Liver (tissue), 9 donors: ENCODE measurements around the gene HSPB2. TPM values are rescaled to one million over a fixed set of nuclear protein-coding genes. Genes with fewer than 3 reads are reported as not detected.

Source experiments
- DNase-seq: peaks from one replicate; pipeline ENCODE4 v3.0.0-alpha.2; 2017; ENCODE audit warnings: low spot score
- H3K27ac ChIP-seq, 2 donors: one replicate each; pipeline ENCODE4 v1.7.0; 2013; ENCODE audit warnings: inconsistent platforms in 2 of 2, low read length in 2 of 2, control low read depth in 1 of 2, low read depth in 1 of 2, mild to moderate bottlenecking in 1 of 2
- H3K27me3 ChIP-seq, 4 donors: one replicate each; pipeline versions ENCODE4 v1.6.1 to v1.7.0; 2013; ENCODE audit warnings: low read length in 3 of 4, inconsistent platforms in 1 of 4, mild to moderate bottlenecking in 1 of 4, moderate library complexity in 1 of 4; ENCODE audit not compliant: control insufficient read depth in 4 of 4, insufficient read depth in 4 of 4
- H3K36me3 ChIP-seq, 4 donors: one replicate each; pipeline versions ENCODE4 v1.6.1 to v1.7.0; 2013; ENCODE audit warnings: low read length in 3 of 4, mild to moderate bottlenecking in 3 of 4, low read depth in 1 of 4, moderate library complexity in 1 of 4; ENCODE audit not compliant: control insufficient read depth in 4 of 4, insufficient read depth in 3 of 4
- H3K4me1 ChIP-seq, 4 donors: one replicate each; pipeline versions ENCODE4 v1.6.1 to v1.7.0; 2013; ENCODE audit warnings: low read length in 3 of 4, mild to moderate bottlenecking in 3 of 4, moderate library complexity in 1 of 4; ENCODE audit not compliant: control insufficient read depth in 4 of 4, insufficient read depth in 4 of 4
- H3K4me3 ChIP-seq, 3 donors: one replicate each; pipeline versions ENCODE4 v1.6.1 to v1.7.0; 2013; ENCODE audit warnings: low read length in 3 of 3, control low read depth in 1 of 3, low read depth in 1 of 3, mild to moderate bottlenecking in 1 of 3
- H3K9ac ChIP-seq, 2 donors: one replicate each; pipeline ENCODE4 v1.7.0; 2013; ENCODE audit warnings: low read length in 2 of 2, mild to moderate bottlenecking in 2 of 2, moderate library complexity in 2 of 2, control low read depth in 1 of 2, low read depth in 1 of 2
- H3K9me3 ChIP-seq, 4 donors: one replicate each; pipeline versions ENCODE4 v1.6.1 to v1.7.0; 2013; ENCODE audit warnings: low read length in 3 of 4; ENCODE audit not compliant: control insufficient read depth in 4 of 4
- EGR1 ChIP-seq, 2 donors: IDR thresholded peaks; 2 replicates each; pipeline ENCODE4 v1.6.1; 2016 to 2018; ENCODE audit warnings: antibody characterized with exemption in 2 of 2, low read depth in 2 of 2
- FOXA1 ChIP-seq: IDR thresholded peaks from 2 replicates; pipeline ENCODE4 v1.6.1; 2016; ENCODE audit warnings: antibody characterized with exemption
- FOXA2 ChIP-seq: IDR thresholded peaks from 2 replicates; pipeline ENCODE4 v1.6.1; 2016; ENCODE audit warnings: antibody characterized with exemption
- GABPA ChIP-seq, 2 donors: IDR thresholded peaks in 1 of 2; conservative IDR thresholded peaks in 1 of 2; 2 replicates each; pipeline ENCODE4 v1.6.1; 2016; ENCODE audit warnings: antibody characterized with exemption in 2 of 2, mild to moderate bottlenecking in 1 of 2, moderate library complexity in 1 of 2
- HNF4A ChIP-seq, 2 donors: conservative IDR thresholded peaks; 2 replicates each; pipeline ENCODE4 v1.6.1; 2016; ENCODE audit warnings: antibody characterized with exemption in 2 of 2, mild to moderate bottlenecking in 2 of 2
- HNF4G ChIP-seq: IDR thresholded peaks from 2 replicates; pipeline ENCODE4 v1.6.1; 2016; ENCODE audit warnings: antibody characterized with exemption
- JUND ChIP-seq, 2 donors: IDR thresholded peaks; 2 replicates each; pipeline ENCODE4 v1.6.1; 2016; ENCODE audit warnings: antibody characterized with exemption in 2 of 2
- NR2F2 ChIP-seq: IDR thresholded peaks from 2 replicates; pipeline ENCODE4 v1.6.1; 2016; ENCODE audit warnings: antibody characterized with exemption
- RAD21 ChIP-seq, 2 donors: IDR thresholded peaks; 2 replicates each; pipeline ENCODE4 v1.6.1; 2016; ENCODE audit warnings: antibody characterized with exemption in 2 of 2, mild to moderate bottlenecking in 2 of 2
- RXRA ChIP-seq, 2 donors: IDR thresholded peaks; 2 replicates each; pipeline ENCODE4 v1.6.1; 2017 to 2018; ENCODE audit warnings: antibody characterized with exemption in 2 of 2, mild to moderate bottlenecking in 1 of 2
- SP1 ChIP-seq: IDR thresholded peaks from 2 replicates; pipeline ENCODE4 v1.6.1; 2018; ENCODE audit warnings: antibody characterized with exemption, mild to moderate bottlenecking
- TAF1 ChIP-seq: conservative IDR thresholded peaks from 2 replicates; pipeline ENCODE4 v1.6.1; 2016; ENCODE audit warnings: antibody characterized with exemption, mild to moderate bottlenecking
- YY1 ChIP-seq: IDR thresholded peaks from 2 replicates; pipeline ENCODE4 v1.6.1; 2016; ENCODE audit warnings: antibody characterized with exemption, mild to moderate bottlenecking
- WGBS: extraction: QIAGEN DNeasy Blood & Tissue Kit; methylation state at CpG from one replicate; pipeline ENCODE4 v1.1.7; 2013; 5-methylcytosine and 5-hydroxymethylcytosine counted together
- polyA plus RNA-seq, 2 donors: library from polyadenylated mRNA; stranded (reverse) in 1 of 2; unstranded in 1 of 2; fragments of 200-250 nt in 1 of 2; fragments of >200 nt in 1 of 2; fragmentation: Nextera tagmentation in 1 of 2; extraction: Ambion mirVana in 1 of 2; gene quantifications; one replicate each; pipeline versions ENCODE4 v1.2.1 to v1.2.3, GENCODE V29; 2013 to 2015
- total RNA-seq, 2 donors: library from RNA; depleted of rRNA; stranded (reverse); fragments of >200 nt; gene quantifications; one replicate each; pipeline ENCODE4 v1.2.3, GENCODE V29; 2014
- TF ChIP-seq, protein P1 (sequence below): IDR thresholded peaks from 2 replicates; pipeline ENCODE4 v1.6.1; 2016; ENCODE audit warnings: antibody characterized with exemption
- TF ChIP-seq, protein P2 (sequence below): IDR thresholded peaks from 2 replicates; pipeline ENCODE4 v1.6.1; 2016; ENCODE audit warnings: antibody characterized with exemption
- TF ChIP-seq, protein P3 (sequence below): IDR thresholded peaks from 2 replicates; pipeline ENCODE4 v1.6.1; 2016; ENCODE audit warnings: antibody characterized with exemption, mild to moderate bottlenecking
- TF ChIP-seq, protein P4 (sequence below): fragments of 150-350 bp; IDR thresholded peaks from 2 replicates; pipeline ENCODE4 v1.5.1; 2017; ENCODE audit warnings: improper control_type of control experiment, low read depth, low read length; ENCODE audit not compliant: missing input control
- TF ChIP-seq, protein P5 (sequence below): IDR thresholded peaks from 2 replicates; pipeline ENCODE4 v1.6.1; 2016; ENCODE audit warnings: antibody characterized with exemption
- donor health status: healthy.
- donor health status: healthy.
- donor health status: healthy.
- donor health status: healthy.
- donor health status: healthy.

The HSPB2 gene
- total and polyA plus RNA-seq, 4 donors: 0.14 to 0.85 (median 0.61) TPM; not detected in 1

DNA sequence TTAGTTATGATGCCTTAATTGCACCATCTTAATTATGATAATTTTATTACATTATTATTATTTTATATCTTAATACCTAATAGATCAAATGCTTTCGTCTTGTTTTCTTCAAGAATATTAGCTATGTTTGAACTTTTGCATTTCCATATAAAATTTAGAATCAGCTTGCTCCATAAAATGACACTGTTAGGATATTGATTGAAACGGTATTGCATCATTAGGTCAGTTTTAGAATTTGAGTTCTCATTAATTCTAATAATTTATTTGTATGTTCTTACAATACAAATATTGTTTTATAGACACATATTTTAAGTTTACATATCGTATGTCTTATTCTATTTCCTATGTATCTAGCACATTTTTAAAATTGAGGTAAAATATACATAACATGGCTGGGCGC lies 26.5 kb upstream of the HSPB2 start:
- 94% methylated on average over 4 of the region's 4 CpGs for WGBS

More for the DNA sequence above, 26.5 kb upstream of the HSPB2 start:
- Histone ChIP-seq H3K9ac (no peak overlapping the region), H3K4me1 (no peaks in the 10 kb centered on the region), H3K4me3 (no peak overlapping the region), H3K27ac (no peak overlapping the region), H3K9me3 (no peaks in the 10 kb centered on the region), H3K36me3 (peaks cover 0 to 6% (median 0%) of the 10 kb centered on the region in 4 donors), H3K27me3 (no peaks in the 10 kb centered on the region)
- no peak for DNase-seq
- TF ChIP-seq, protein P1, sequence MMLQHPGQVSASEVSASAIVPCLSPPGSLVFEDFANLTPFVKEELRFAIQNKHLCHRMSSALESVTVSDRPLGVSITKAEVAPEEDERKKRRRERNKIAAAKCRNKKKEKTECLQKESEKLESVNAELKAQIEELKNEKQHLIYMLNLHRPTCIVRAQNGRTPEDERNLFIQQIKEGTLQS: no peak
- TF ChIP-seq HNF4G (no peak), TAF1 (no peak), SP1 (no peak), FOXA2 (no peak), YY1 (no peak), NR2F2 (no peak), EGR1 (IDR thresholded peaks at IDR 0.05; ENCODE audit: low read depth in 2 of 2) (no peak), JUND (IDR thresholded peaks at IDR 0.05) (no peak), HNF4A (conservative IDR thresholded peaks at IDR 0.05) (no peak), GABPA (IDR thresholded peaks at IDR 0.05 in 1 of 2, conservative IDR thresholded peaks at IDR 0.05 in 1 of 2) (no peak), RAD21 (IDR thresholded peaks at IDR 0.05) (no peak), FOXA1 (no peak), RXRA (IDR thresholded peaks at IDR 0.05) (no peak)
- TF ChIP-seq, protein P2, sequence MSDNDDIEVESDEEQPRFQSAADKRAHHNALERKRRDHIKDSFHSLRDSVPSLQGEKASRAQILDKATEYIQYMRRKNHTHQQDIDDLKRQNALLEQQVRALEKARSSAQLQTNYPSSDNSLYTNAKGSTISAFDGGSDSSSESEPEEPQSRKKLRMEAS: no peak
- TF ChIP-seq, protein P3, sequence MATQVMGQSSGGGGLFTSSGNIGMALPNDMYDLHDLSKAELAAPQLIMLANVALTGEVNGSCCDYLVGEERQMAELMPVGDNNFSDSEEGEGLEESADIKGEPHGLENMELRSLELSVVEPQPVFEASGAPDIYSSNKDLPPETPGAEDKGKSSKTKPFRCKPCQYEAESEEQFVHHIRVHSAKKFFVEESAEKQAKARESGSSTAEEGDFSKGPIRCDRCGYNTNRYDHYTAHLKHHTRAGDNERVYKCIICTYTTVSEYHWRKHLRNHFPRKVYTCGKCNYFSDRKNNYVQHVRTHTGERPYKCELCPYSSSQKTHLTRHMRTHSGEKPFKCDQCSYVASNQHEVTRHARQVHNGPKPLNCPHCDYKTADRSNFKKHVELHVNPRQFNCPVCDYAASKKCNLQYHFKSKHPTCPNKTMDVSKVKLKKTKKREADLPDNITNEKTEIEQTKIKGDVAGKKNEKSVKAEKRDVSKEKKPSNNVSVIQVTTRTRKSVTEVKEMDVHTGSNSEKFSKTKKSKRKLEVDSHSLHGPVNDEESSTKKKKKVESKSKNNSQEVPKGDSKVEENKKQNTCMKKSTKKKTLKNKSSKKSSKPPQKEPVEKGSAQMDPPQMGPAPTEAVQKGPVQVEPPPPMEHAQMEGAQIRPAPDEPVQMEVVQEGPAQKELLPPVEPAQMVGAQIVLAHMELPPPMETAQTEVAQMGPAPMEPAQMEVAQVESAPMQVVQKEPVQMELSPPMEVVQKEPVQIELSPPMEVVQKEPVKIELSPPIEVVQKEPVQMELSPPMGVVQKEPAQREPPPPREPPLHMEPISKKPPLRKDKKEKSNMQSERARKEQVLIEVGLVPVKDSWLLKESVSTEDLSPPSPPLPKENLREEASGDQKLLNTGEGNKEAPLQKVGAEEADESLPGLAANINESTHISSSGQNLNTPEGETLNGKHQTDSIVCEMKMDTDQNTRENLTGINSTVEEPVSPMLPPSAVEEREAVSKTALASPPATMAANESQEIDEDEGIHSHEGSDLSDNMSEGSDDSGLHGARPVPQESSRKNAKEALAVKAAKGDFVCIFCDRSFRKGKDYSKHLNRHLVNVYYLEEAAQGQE: no peak
- TF ChIP-seq, protein P4, sequence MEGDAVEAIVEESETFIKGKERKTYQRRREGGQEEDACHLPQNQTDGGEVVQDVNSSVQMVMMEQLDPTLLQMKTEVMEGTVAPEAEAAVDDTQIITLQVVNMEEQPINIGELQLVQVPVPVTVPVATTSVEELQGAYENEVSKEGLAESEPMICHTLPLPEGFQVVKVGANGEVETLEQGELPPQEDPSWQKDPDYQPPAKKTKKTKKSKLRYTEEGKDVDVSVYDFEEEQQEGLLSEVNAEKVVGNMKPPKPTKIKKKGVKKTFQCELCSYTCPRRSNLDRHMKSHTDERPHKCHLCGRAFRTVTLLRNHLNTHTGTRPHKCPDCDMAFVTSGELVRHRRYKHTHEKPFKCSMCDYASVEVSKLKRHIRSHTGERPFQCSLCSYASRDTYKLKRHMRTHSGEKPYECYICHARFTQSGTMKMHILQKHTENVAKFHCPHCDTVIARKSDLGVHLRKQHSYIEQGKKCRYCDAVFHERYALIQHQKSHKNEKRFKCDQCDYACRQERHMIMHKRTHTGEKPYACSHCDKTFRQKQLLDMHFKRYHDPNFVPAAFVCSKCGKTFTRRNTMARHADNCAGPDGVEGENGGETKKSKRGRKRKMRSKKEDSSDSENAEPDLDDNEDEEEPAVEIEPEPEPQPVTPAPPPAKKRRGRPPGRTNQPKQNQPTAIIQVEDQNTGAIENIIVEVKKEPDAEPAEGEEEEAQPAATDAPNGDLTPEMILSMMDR: no peak
- TF ChIP-seq, protein P5, sequence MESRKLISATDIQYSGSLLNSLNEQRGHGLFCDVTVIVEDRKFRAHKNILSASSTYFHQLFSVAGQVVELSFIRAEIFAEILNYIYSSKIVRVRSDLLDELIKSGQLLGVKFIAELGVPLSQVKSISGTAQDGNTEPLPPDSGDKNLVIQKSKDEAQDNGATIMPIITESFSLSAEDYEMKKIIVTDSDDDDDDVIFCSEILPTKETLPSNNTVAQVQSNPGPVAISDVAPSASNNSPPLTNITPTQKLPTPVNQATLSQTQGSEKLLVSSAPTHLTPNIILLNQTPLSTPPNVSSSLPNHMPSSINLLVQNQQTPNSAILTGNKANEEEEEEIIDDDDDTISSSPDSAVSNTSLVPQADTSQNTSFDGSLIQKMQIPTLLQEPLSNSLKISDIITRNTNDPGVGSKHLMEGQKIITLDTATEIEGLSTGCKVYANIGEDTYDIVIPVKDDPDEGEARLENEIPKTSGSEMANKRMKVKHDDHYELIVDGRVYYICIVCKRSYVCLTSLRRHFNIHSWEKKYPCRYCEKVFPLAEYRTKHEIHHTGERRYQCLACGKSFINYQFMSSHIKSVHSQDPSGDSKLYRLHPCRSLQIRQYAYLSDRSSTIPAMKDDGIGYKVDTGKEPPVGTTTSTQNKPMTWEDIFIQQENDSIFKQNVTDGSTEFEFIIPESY: no peak
